H1 (cell line): ENCODE results near the gene KDR. TPM values are rescaled to one million over a fixed set of nuclear protein-coding genes. Genes with fewer than 3 reads are reported as not detected.

ENCODE experiments used
- CTCF ChIA-PET: fragments of 300-600 bp; sonication (Branson Sonifier 250); formaldehyde crosslinking; loops from one replicate; lab custom pipeline; 2021; ENCODE audit not compliant: partially characterized antibody; lab: Charles Lee
- POLR2A ChIA-PET: fragments of 300-600 bp; sonication (Branson Sonifier 250); formaldehyde crosslinking; loops from one replicate; lab custom pipeline; 2021; ENCODE audit warnings: inconsistent platforms; ENCODE audit not compliant: partially characterized antibody; lab: Charles Lee
- DNase-seq, 2 experiments: peaks; one replicate each; pipeline versions ENCODE4 v3.0.0 to v3.0.0-alpha.2; 2010 to 2022; ENCODE audit warnings: low spot score in 2 of 2, low read depth in 1 of 2, mixed read lengths in 1 of 2
- FAIRE-seq: peaks from 2 replicates; lab custom pipeline; 2011; peaks lifted over from hg19 to GRCh38; lab: Jason Lieb, UNC
- H2AFZ ChIP-seq: 2 replicates; pipeline ENCODE4 v1.8.1; 2012; ENCODE audit warnings: low read length, inconsistent platforms
- H2AK5ac ChIP-seq: 2 replicates; pipeline ENCODE4 v1.6.1; 2013; ENCODE audit warnings: low read depth, low read length
- H2BK120ac ChIP-seq: replicated peaks from 2 replicates; pipeline ENCODE3; 2013; ENCODE audit warnings: low read depth, low read length, inconsistent platforms
- H2BK12ac ChIP-seq: 2 replicates; pipeline ENCODE4 v1.6.1; 2013; ENCODE audit warnings: low read depth, low read length
- H2BK15ac ChIP-seq: 2 replicates; pipeline ENCODE4 v1.6.1; 2013; ENCODE audit warnings: low read length
- H2BK20ac ChIP-seq: 2 replicates; pipeline ENCODE4 v1.6.1; 2013; ENCODE audit warnings: low read length
- H2BK5ac ChIP-seq: 2 replicates; pipeline ENCODE4 v1.6.1; 2013; ENCODE audit warnings: low read depth, low read length
- H3K14ac ChIP-seq: 2 replicates; pipeline ENCODE4 v1.6.1; 2013; ENCODE audit warnings: inconsistent platforms; ENCODE audit not compliant: insufficient read length
- H3K18ac ChIP-seq: 2 replicates; pipeline ENCODE4 v1.6.1; 2013; ENCODE audit warnings: low read length; ENCODE audit errors: extremely low read depth
- H3K23ac ChIP-seq: 2 replicates; pipeline ENCODE4 v1.6.1; 2013; ENCODE audit warnings: inconsistent platforms; ENCODE audit not compliant: insufficient read length
- H3K23me2 ChIP-seq: 2 replicates; pipeline ENCODE4 v1.6.1; 2013; ENCODE audit warnings: low read depth, low read length
- H3K27ac ChIP-seq: 2 replicates; pipeline ENCODE4 v1.6.1; 2011; ENCODE audit warnings: low read depth, low read length, inconsistent platforms
- H3K27me3 ChIP-seq, 4 experiments: replicated peaks in 1 of 4; 1 replicate in 1 of 4; 2 replicates in 3 of 4; pipeline versions ENCODE4 v1.6.1 to v1.8.1; 2011 to 2013; ENCODE audit warnings: low read length in 3 of 4, mild to moderate bottlenecking in 3 of 4, inconsistent platforms in 2 of 4, mixed read lengths in 2 of 4, moderate library complexity in 1 of 4; ENCODE audit not compliant: control insufficient read depth in 3 of 4, insufficient read depth in 3 of 4; ENCODE audit errors: extremely low read depth in 1 of 4
- H3K36me3 ChIP-seq, 4 experiments: 2 replicates each; pipeline versions ENCODE4 v1.6.1 to v1.8.1; 2011 to 2013; ENCODE audit warnings: mild to moderate bottlenecking in 4 of 4, low read length in 3 of 4, moderate library complexity in 2 of 4, control low read depth in 1 of 4, inconsistent platforms in 1 of 4; ENCODE audit not compliant: insufficient read depth in 4 of 4, control insufficient read depth in 2 of 4
- H3K4ac ChIP-seq: replicated peaks from 2 replicates; pipeline ENCODE3; 2013; ENCODE audit warnings: low read length, low read depth, mixed read lengths, inconsistent platforms; ENCODE audit not compliant: insufficient read length
- H3K4me1 ChIP-seq, 4 experiments: replicated peaks in 1 of 4; 1 replicate in 1 of 4; 2 replicates in 3 of 4; pipeline versions ENCODE4 v1.6.1 to v1.8.1; 2011 to 2013; ENCODE audit warnings: low read length in 3 of 4, inconsistent platforms in 2 of 4, mixed read lengths in 1 of 4; ENCODE audit not compliant: insufficient read depth in 4 of 4, control insufficient read depth in 3 of 4
- H3K4me2 ChIP-seq, 2 experiments: 2 replicates each; pipeline versions ENCODE4 v1.6.1 to v1.8.1; 2011 to 2013; ENCODE audit warnings: low read depth in 2 of 2, low read length in 2 of 2, control low read depth in 1 of 2, inconsistent platforms in 1 of 2, mild to moderate bottlenecking in 1 of 2; ENCODE audit not compliant: insufficient read depth in 1 of 2
- H3K4me3 ChIP-seq, 4 experiments: fragments of 200-600, 300-600 bp in 1 of 4; sonication (generic), shearing (Covaris generic), sonication (Bioruptor Twin) in 1 of 4; 2 replicates each; pipeline versions ENCODE4 v1.5.1 to v1.8.1; 2011 to 2016; ENCODE audit warnings: low read length in 4 of 4, low read depth in 3 of 4, control low read depth in 2 of 4, inconsistent platforms in 2 of 4, mild to moderate bottlenecking in 2 of 4, mixed read lengths in 1 of 4, moderate library complexity in 1 of 4; ENCODE audit not compliant: insufficient read depth in 2 of 4; ENCODE audit errors: extremely low read depth in 1 of 4
- H3K56ac ChIP-seq: replicated peaks from 2 replicates; pipeline ENCODE3; 2013; ENCODE audit warnings: low read depth, mild to moderate bottlenecking, mixed read lengths, low read length, inconsistent platforms; ENCODE audit not compliant: insufficient read length
- H3K79me1 ChIP-seq: 2 replicates; pipeline ENCODE4 v1.6.1; 2013; ENCODE audit warnings: low read depth, low read length, control low read depth
- H3K79me2 ChIP-seq, 2 experiments: 2 replicates each; pipeline versions ENCODE4 v1.6.1 to v1.8.1; 2012 to 2013; ENCODE audit warnings: low read length in 2 of 2, mild to moderate bottlenecking in 2 of 2, inconsistent platforms in 1 of 2; ENCODE audit not compliant: insufficient read depth in 2 of 2, control insufficient read depth in 1 of 2
- H3K9ac ChIP-seq, 4 experiments: replicated peaks in 1 of 4; 1 replicate in 1 of 4; 2 replicates in 3 of 4; pipeline versions ENCODE4 v1.6.1 to v1.8.1; 2011 to 2013; ENCODE audit warnings: low read depth in 3 of 4, low read length in 3 of 4, control low read depth in 2 of 4, mild to moderate bottlenecking in 2 of 4, moderate library complexity in 2 of 4, inconsistent platforms in 1 of 4; ENCODE audit errors: extremely low read depth in 1 of 4
- H3K9me3 ChIP-seq, 2 experiments: 2 replicates each; pipeline versions ENCODE4 v1.6.1 to v1.8.1; 2012 to 2013; ENCODE audit warnings: mild to moderate bottlenecking in 2 of 2, moderate library complexity in 2 of 2, control low read depth in 1 of 2, inconsistent platforms in 1 of 2, low read depth in 1 of 2, low read length in 1 of 2, mixed read lengths in 1 of 2; ENCODE audit not compliant: insufficient read depth in 2 of 2
- H4K20me1 ChIP-seq, 2 experiments: replicated peaks in 1 of 2; 2 replicates each; pipeline versions ENCODE3 to v1.8.1; 2011 to 2013; ENCODE audit warnings: inconsistent platforms in 2 of 2, low read length in 2 of 2, mild to moderate bottlenecking in 1 of 2; ENCODE audit not compliant: insufficient read depth in 2 of 2, control insufficient read depth in 1 of 2
- H4K5ac ChIP-seq: 2 replicates; pipeline ENCODE4 v1.6.1; 2013; ENCODE audit warnings: low read length, low read depth, mixed read lengths, inconsistent platforms; ENCODE audit not compliant: insufficient read length
- H4K8ac ChIP-seq: 2 replicates; pipeline ENCODE4 v1.8.0; 2013; ENCODE audit warnings: mild to moderate bottlenecking, moderate library complexity, low read length, inconsistent platforms; ENCODE audit not compliant: insufficient read depth; ENCODE audit errors: extremely low read depth
- H4K91ac ChIP-seq: replicated peaks from 2 replicates; pipeline ENCODE3; 2013; ENCODE audit warnings: low read length, mixed read lengths, inconsistent platforms; ENCODE audit not compliant: insufficient read length
- ASH2L ChIP-seq: fragments of 200-600, 300-600 bp; sonication (generic); IDR thresholded peaks from one replicate; pipeline ENCODE4 v1.7.1; 2017; ENCODE audit warnings: low read length
- EP300 ChIP-seq, 2 experiments: IDR thresholded peaks; 1 replicate in 1 of 2; 2 replicates in 1 of 2; pipeline ENCODE4 v1.6.1; 2011 to 2012; ENCODE audit warnings: low read depth in 2 of 2, low read length in 2 of 2, mild to moderate bottlenecking in 2 of 2, borderline replicate concordance in 1 of 2, inconsistent platforms in 1 of 2, moderate library complexity in 1 of 2
- FOSL1 ChIP-seq: IDR thresholded peaks from 2 replicates; pipeline ENCODE4 v1.6.1; 2011; ENCODE audit warnings: mild to moderate bottlenecking, low read depth, low read length, moderate library complexity; ENCODE audit not compliant: insufficient read depth
- KDM1A ChIP-seq: fragments of 200-600, 300-600 bp; sonication (generic); IDR thresholded peaks from 2 replicates; pipeline ENCODE4 v1.7.1; 2016; ENCODE audit warnings: mild to moderate bottlenecking, low read length, borderline replicate concordance
- PHF8 ChIP-seq: fragments of 200-600 bp; sonication (generic); conservative IDR thresholded peaks from 2 replicates; pipeline ENCODE4 v1.7.1; 2012; ENCODE audit warnings: low read depth, mild to moderate bottlenecking, inconsistent platforms, low read length, moderate library complexity
- POLR2A ChIP-seq, 2 experiments: IDR thresholded peaks; 1 replicate in 1 of 2; 2 replicates in 1 of 2; pipeline ENCODE4 v1.6.1; 2011; ENCODE audit warnings: low read depth in 2 of 2, low read length in 2 of 2, mild to moderate bottlenecking in 2 of 2; ENCODE audit errors: control extremely low read depth in 1 of 2
- POU5F1 ChIP-seq: IDR thresholded peaks from 2 replicates; pipeline ENCODE4 v1.6.1; 2011; ENCODE audit warnings: low read depth, mild to moderate bottlenecking, low read length, moderate library complexity
- RAD21 ChIP-seq, 2 experiments: IDR thresholded peaks in 1 of 2; conservative IDR thresholded peaks in 1 of 2; 2 replicates each; pipeline ENCODE4 v1.6.1; 2011; ENCODE audit warnings: low read depth in 2 of 2, low read length in 2 of 2, improper control_type of control experiment in 1 of 2, inconsistent platforms in 1 of 2, mild to moderate bottlenecking in 1 of 2, moderate library complexity in 1 of 2
- SIRT6 ChIP-seq: IDR thresholded peaks from one replicate; pipeline ENCODE4 v1.7.1; 2012; ENCODE audit warnings: low read length, inconsistent platforms
- SIX5 ChIP-seq: IDR thresholded peaks from 2 replicates; pipeline ENCODE4 v1.6.1; 2011; ENCODE audit warnings: mild to moderate bottlenecking, low read depth, low read length
- ZNF274 ChIP-seq: IDR thresholded peaks from 2 replicates; pipeline ENCODE4 v1.7.0; 2012; ENCODE audit warnings: low read length, borderline replicate concordance; ENCODE audit errors: extremely low read depth
- WGBS, 2 experiments: shearing (Covaris generic) in 1 of 2; methylation state at CpG; one replicate each; pipeline versions ENCODE4 v1.1.6 to v1.1.7; 2013 to 2015; ENCODE audit warnings: low lambda C conversion rate in 2 of 2, mixed read lengths in 2 of 2, inconsistent platforms in 1 of 2, low coverage in 1 of 2, missing lambda C conversion rate in 1 of 2; ENCODE audit not compliant: insufficient replicate concordance in 2 of 2, insufficient coverage in 1 of 2, insufficient read length in 1 of 2; ENCODE audit errors: extremely low coverage in 1 of 2, missing lambda C conversion rate in 1 of 2; 5-methylcytosine and 5-hydroxymethylcytosine counted together
- polyA plus RNA-seq, 7 experiments: library from polyadenylated mRNA; depleted of rRNA in 3 of 7; stranded (reverse) in 5 of 7; unstranded in 2 of 7; fragments of >200 nt in 5 of 7; fragments of 200-250 nt in 2 of 7; gene quantifications; 1 replicate in 5 of 7; 2 replicates in 1 of 7; 4 replicates in 1 of 7; pipeline versions ENCODE4 v1.2.1 to v1.2.3, GENCODE V29; 2011 to 2013; ENCODE audit warnings: missing spikeins in 2 of 7, mixed read lengths in 2 of 7
- total RNA-seq: library from RNA; stranded (reverse); fragmentation: NEBNext Ultra II Directional; extraction: Animal tissue kit (Norgen Biotek cat#: 25700); gene quantifications from 2 replicates; pipeline ENCODE4 v1.2.1, GENCODE V29; 2021
- TF ChIP-seq, protein P1 (sequence below): IDR thresholded peaks from 2 replicates; pipeline ENCODE4 v1.6.1; 2012; ENCODE audit warnings: inconsistent platforms
- TF ChIP-seq, protein P2 (sequence below): IDR thresholded peaks from 2 replicates; pipeline ENCODE4 v1.6.1; 2012; ENCODE audit warnings: inconsistent platforms

The KDR gene
- total and polyA plus RNA-seq, 2 of the 8 experiments (the other 6 are each of a cell fraction or from before 2014, with no cell fraction given), result 69.3 to 106 TPM

DNA sequence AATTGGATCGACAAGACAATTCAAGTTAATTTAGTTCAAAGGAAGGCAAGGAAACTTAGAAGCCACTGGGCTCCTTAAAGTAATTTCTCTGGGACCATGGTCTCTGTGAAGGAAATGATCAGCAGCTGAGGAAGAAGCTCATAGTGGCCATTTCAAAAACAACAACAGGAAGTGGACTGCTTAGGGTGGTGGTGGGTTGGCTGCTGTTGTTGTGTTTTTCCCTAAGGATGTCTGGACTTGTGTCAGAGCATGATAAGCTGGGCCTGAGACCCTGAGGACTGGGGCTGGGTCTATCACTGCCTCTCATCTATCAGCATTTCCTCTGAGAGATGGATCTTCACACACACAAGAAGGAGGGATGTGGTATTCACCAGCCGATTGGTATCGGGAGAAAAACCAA, 18.3 kb downstream of the KDR start:
- FAIRE-seq, result no peak
- POLR2A ChIA-PET, result interaction anchor here (1.4 to 1.8 kb wide), 2 partner anchors 10 to 17 kb away, joined by 3 to 4 read pairs; no protein-coding TSS in a partner anchor
- H3K36me3 ChIP-seq, result peaks cover 45 to 99% (median 76%) of the 10 kb centered on the region in 4 experiments
- no peak for TF ChIP-seq KDM1A
- TF ChIP-seq, protein P1, sequence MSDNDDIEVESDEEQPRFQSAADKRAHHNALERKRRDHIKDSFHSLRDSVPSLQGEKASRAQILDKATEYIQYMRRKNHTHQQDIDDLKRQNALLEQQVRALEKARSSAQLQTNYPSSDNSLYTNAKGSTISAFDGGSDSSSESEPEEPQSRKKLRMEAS, result no peak
- no peak for TF ChIP-seq SIX5
- no peak for TF ChIP-seq SIRT6
- no peak for TF ChIP-seq EP300 (IDR thresholded peaks at IDR 0.05; ENCODE audit: borderline replicate concordance in 1 of 2, low read depth in 2 of 2, low read length in 2 of 2)
- TF ChIP-seq FOSL1, result no peak
- TF ChIP-seq ZNF274, result no peak
- TF ChIP-seq ASH2L, result no peak
- no peak for TF ChIP-seq POU5F1
- no peak for TF ChIP-seq PHF8
- TF ChIP-seq POLR2A (IDR thresholded peaks at IDR 0.05; ENCODE audit: control extremely low read depth in 1 of 2, low read depth in 2 of 2, low read length in 2 of 2), result no peak
- TF ChIP-seq, protein P2, sequence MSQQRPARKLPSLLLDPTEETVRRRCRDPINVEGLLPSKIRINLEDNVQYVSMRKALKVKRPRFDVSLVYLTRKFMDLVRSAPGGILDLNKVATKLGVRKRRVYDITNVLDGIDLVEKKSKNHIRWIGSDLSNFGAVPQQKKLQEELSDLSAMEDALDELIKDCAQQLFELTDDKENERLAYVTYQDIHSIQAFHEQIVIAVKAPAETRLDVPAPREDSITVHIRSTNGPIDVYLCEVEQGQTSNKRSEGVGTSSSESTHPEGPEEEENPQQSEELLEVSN, result no peak
- no peak for TF ChIP-seq RAD21 (IDR thresholded peaks at IDR 0.05 in 1 of 2, conservative IDR thresholded peaks at IDR 0.05 in 1 of 2; ENCODE audit: low read depth in 2 of 2, low read length in 2 of 2)

More for the DNA sequence above, 18.3 kb downstream of the KDR start:
- Histone ChIP-seq H4K20me1 (peaks cover 0 to 2% of the 10 kb centered on the region in 2 experiments), H3K4me3 (no peak overlapping the region), H4K91ac (no peak overlapping the region), H3K79me2 (no peaks in the 10 kb centered on the region), H3K4me2 (no peak overlapping the region), H3K4me1 (no peaks in the 10 kb centered on the region), H2BK5ac (no peak overlapping the region), H3K79me1 (no peaks in the 10 kb centered on the region; the same call in 1 of the 2 replicates), H2BK12ac (no peak overlapping the region), H2BK15ac (no peak overlapping the region), H3K23ac (no peak overlapping the region), H3K27ac (no peak overlapping the region), H4K8ac (no peak overlapping the region), H3K18ac (no peak overlapping the region), H3K14ac (no peak overlapping the region), H3K9ac (no peak overlapping the region), H3K27me3 (peaks cover 0 to 1% (median 0%) of the 10 kb centered on the region in 4 experiments; a peak in 1 of 7 replicates), H3K56ac (no peak overlapping the region), H2AFZ (no peak overlapping the region), H3K9me3 (no peaks in the 10 kb centered on the region), H4K5ac (no peak overlapping the region), H2BK20ac (no peak overlapping the region), H3K4ac (no peak overlapping the region), H2BK120ac (no peak overlapping the region), H3K23me2 (no peaks in the 10 kb centered on the region), H2AK5ac (no peak overlapping the region)
- CTCF ChIA-PET, result interaction anchor here (1.5 kb wide), 1 partner anchor 10 kb away, joined by 6 read pairs; no protein-coding TSS in a partner anchor
- WGBS, 2 experiments, result 80% methylated on average over 3 of the region's 3 CpGs; no CpG with 5 or more reads in 1 of the 2 experiments
- DNase-seq, result no peak
